Measurements from ENCODE around the gene NFS1.

The NFS1 gene

DNA sequence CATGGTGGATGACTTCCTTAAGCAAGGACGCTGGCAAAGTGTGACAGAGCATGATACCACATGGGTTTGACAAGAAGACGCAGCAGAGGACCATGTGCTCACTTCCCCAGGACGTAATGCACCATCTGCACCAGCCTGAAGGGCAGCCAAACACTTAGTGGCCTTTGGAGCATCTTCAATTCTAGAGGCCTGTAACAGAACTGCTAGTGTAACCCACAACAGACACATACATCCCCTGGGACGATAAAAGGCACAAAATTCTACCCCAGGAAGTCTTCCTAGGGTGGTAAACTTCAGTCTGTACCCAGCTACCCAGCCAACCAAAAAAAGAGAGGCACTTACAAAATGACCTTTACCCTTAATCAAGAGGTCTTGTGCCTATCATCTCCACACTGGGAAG lies 25.3 kb downstream of the NFS1 start:
- no peak for DNase-seq (ENCODE audit: low read depth)

GRCh38 chr20:35669681-35670080 lies 29.5 kb downstream of the NFS1 start:
- DNase-seq (ENCODE audit: low read depth) = no peak

- DNase-seq (ENCODE audit: low read depth) = no peak
Measured at GRCh38 chr20:35669221-35669620, 29.9 kb downstream of the NFS1 start.

GRCh38 chr20:35665949-35666288 lies 33.2 kb downstream of the NFS1 start:
- DNase-seq (ENCODE audit: low read depth) = no peak

DNA sequence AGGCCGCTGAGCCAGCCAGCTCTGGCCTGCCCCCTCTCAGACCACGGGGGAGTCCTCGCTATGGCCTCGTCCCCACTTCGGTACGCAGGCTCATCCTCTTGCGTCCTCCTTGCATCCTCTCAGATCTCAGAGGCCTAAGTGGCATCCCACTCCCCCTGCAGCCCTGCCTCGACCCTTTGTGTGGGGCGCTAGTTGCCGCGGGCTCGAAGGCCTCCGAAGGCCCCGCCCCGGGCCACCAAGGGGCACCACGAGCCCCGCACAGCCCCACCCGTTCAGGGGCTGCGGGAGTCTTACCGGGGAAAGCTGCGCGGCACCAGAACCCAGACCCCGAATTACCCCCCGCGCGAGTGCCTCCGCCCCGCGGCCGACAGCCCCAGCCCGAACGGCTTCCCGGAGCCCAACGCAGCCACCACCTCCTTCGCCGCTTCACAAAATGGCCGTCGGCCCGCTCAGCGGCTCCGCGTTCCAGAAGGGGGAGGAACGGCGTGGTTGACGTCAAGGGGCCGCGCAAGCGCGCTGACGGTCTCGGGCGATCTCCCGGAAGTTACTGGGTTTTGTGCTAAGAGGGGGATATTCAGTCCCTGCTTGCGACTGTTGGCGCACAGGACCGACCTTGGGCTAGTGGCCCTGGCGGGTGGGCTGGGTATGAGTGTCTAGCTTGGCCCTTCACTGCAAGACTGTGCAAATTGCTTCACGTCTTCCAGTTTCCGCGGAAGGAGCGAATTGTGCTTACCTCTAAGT lies 34.5 kb downstream of the NFS1 start, which contains the start of the genes CPNE1 and RBM12:
TSS of gene CPNE1 (minus strand) at position 435 of the 741 bp plus-strand sequence. CDS start 31,977 bp downstream, outside the sequence.
TSS of gene RBM12 (minus strand) at position 435 of the 741 bp plus-strand sequence. CDS start 9,578 bp downstream, outside the sequence.
- peak; percentile 85 for DNase-seq (ENCODE audit: low read depth)

- DNase-seq (ENCODE audit: low read depth) = peak; percentile 57
Measured at GRCh38 chr20:35663516-35664465, 35.4 kb downstream of the NFS1 start.

GRCh38 chr20:35662551-35662950 lies 36.6 kb downstream of the NFS1 start:
- DNase-seq (ENCODE audit: low read depth) = no peak

DNA sequence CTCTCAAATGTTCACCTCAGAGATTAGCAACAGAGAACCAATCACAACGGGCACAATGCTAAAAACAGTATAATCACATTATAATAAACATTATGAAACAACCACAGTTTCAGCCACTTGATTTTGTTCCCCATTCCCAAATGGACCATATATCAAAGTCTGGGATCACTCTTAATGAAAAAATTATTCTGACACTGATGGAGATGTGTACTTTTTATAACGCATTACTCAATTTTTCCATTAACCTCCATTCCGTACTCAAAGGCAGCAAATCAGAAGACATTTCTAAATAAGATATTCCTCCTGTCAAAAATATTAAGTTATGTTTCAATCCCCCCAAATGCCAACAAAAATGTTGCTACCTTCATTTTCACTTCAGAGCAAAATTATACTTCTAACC lies 37.2 kb downstream of the NFS1 start:
- DNase-seq (ENCODE audit: low read depth) = no peak

- no peak for DNase-seq (ENCODE audit: low read depth)
Measured at GRCh38 chr20:35661053-35661452, 38.1 kb downstream of the NFS1 start.

DNA sequence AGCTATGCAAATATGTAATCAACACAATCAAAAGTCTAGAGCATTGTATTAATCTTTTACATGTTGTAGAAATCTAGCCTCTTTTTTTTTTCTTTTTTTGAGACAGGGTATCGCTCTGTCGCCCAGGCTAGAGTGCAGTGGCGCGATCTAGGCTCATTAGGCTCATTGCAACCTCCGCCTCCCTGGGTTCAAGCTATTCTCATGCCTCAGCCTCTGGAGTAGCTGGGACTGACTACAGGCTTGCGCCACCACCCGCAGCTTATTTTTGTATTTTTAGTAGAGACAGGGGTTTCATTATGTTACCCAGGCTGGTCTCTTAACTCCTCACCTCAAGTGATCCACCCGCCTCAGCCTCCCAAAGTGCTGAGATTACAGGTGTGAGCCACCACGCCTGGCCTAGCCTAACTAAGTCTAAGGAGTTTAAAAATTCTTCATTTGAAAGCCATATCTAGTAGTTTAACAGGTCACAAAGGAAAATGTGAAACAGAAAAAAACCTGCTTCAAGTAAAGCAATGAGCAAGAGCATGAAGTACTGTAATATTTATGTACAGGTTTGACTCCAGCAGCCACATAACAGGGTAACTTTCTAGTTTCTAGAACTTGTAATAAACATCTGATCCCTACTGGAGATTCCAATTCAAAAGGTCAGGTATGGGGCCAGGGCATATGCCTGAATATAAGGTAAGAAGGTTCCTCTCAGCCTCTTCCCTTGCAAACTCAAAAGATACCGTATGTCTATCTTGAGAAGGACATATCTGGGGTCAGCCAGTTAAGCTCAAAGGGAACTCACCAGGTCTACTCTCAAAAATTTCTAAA lies 38.8 kb downstream of the NFS1 start:
- no peak for DNase-seq (ENCODE audit: low read depth)

DNA sequence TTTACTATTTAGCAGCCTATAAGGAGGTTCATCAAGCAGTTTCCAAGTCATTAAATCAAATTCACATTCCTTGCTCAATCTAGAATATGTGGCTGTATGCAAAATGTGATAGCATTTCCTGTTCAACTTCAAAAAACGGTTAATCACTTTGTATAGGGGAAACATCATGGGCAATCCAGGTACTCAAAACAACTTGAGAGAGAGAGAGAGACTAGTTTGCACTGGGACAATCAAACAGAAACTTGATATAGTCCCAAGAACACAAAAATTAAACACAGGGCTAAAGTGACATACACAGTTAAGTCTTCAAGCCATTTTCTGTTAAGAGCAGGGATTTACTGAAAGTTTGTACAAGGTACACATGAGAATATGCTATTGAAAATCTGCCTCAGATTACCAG lies 41.9 kb downstream of the NFS1 start:
- no peak for DNase-seq (ENCODE audit: low read depth)

DNA sequence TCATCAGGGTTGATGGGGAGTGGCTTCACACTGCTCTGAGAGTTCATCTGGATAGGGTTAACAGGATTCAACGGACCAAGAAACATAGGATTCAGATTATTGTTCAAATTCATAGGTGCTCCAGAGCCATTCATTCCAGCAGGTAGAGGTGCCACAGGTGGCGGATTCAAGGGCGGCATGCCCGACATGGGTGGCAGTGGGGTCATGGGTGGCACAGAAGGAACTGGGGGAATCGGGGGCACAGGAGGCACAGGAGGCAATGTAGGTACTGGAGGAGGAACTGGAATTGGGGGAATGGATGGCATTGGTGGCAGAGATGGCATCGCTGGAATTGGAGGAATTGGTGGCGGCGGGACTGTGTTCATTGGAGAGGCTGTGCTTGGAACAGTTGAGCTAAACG lies 44.7 kb downstream of the NFS1 start:
- no peak for DNase-seq (ENCODE audit: low read depth)

DNA sequence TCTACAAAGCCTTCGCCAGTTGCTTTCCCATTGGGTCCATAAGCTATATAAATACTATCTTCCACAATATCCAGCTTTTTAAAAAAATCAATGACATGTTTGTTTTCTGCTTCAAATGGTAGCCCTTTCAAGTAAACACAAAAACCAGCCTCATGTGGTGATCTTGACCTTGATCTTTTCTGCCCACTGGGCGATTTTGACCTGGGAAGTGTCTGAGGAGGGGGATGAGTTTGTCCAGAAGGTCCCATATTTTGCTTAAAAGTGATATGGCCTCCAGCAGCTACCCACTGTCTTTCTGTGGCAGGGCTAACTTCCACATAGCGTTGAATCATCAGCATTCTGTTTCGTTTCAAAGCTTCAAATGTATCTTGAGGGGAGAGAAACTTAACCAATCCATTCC lies 45.3 kb downstream of the NFS1 start:
- DNase-seq (ENCODE audit: low read depth) = no peak

DNA sequence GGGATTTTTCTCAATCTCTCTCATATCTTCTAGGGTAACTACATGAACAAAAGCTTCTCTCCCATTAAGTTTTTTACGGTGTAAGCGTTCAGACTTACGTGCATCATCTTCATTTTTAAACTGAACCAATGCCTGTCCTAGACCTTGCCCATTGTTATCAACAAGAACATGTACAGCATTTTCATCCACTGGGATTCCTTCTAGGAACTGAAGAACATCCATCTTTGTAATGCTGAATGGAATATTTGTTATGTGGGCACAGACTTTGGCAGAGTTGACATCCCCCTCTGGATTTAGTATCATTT lies 45.8 kb downstream of the NFS1 start:
- DNase-seq (ENCODE audit: low read depth) = no peak

- no peak for DNase-seq (ENCODE audit: low read depth)
Measured at GRCh38 chr20:35652641-35653429, 46.3 kb downstream of the NFS1 start.

- DNase-seq (ENCODE audit: low read depth) = no peak
Measured at GRCh38 chr20:35651958-35652357, 47.2 kb downstream of the NFS1 start.

- no peak for DNase-seq (ENCODE audit: low read depth)
Measured at GRCh38 chr20:35650632-35651031, 48.5 kb downstream of the NFS1 start.

GRCh38 chr20:35648836-35649235 lies 50.3 kb downstream of the NFS1 start:
- no peak for DNase-seq (ENCODE audit: low read depth)

DNA sequence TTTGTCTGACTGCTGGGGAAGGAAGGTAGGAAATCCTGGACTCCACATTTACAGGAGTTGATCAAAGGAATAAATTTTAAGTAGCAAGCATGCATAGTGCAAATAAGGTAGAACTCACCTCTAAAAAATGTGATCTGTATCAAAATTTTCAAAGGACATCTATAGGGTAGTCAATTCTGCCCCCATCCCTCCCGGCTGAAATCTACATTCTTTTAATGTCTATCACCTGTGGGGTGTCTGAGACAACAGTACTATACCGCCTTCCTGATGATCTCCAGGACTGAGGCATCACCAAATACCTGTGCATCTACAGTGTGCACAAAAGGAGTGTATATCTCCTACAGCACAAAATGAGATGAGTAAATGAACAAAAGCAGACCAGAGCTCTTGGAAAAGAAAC lies 54.3 kb downstream of the NFS1 start:
- DNase-seq (ENCODE audit: low read depth) = no peak

GRCh38 chr20:35643045-35643444 lies 56.1 kb downstream of the NFS1 start:
- DNase-seq (ENCODE audit: low read depth) = no peak

DNA sequence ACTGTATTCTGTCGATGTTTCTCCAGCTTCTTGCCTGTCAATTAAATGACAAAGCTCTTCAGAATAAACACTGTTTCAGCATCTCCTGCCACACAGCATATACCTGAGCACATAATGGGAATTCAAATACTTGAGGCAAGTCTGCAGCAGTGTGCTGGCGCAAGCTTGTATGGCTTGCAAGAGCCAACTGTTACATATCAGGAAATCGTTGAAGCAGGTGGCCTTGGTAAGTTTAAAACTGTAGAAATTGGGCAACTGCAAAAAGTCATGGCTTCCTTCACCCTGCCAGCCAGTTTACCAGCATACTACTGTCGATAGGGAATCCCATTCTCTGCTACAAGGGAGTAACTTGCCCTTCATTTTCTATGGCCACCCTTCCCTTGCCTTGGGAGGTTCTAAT lies 57.4 kb downstream of the NFS1 start:
- DNase-seq (ENCODE audit: low read depth) = no peak

- no peak for DNase-seq (ENCODE audit: low read depth)
Measured at GRCh38 chr20:35640724-35641123, 58.4 kb downstream of the NFS1 start.

All from T-helper 22 cell (primary cell).